IPS-18a (cell line): ENCODE data around the gene SRL.

Experiments used
- H3K27ac ChIP-seq: one replicate; pipeline ENCODE4 v1.5.1; 2013; ENCODE audit warnings: low read length
- H3K27me3 ChIP-seq: one replicate; pipeline ENCODE4 v1.6.1; 2013; ENCODE audit warnings: mild to moderate bottlenecking, low read length; ENCODE audit not compliant: control insufficient read depth, insufficient read depth
- H3K36me3 ChIP-seq: one replicate; pipeline ENCODE4 v1.6.1; 2013; ENCODE audit warnings: low read depth, low read length; ENCODE audit not compliant: control insufficient read depth
- H3K4me1 ChIP-seq: one replicate; pipeline ENCODE4 v1.6.1; 2013; ENCODE audit warnings: low read depth, low read length; ENCODE audit not compliant: control insufficient read depth
- H3K4me3 ChIP-seq: one replicate; pipeline ENCODE4 v1.5.1; 2013; ENCODE audit warnings: low read length
- H3K9ac ChIP-seq: one replicate; pipeline ENCODE4 v1.6.1; 2013; ENCODE audit warnings: mild to moderate bottlenecking, low read length, moderate library complexity
- H3K9me3 ChIP-seq: one replicate; pipeline ENCODE4 v1.6.1; 2013; ENCODE audit warnings: low read depth, low read length; ENCODE audit not compliant: control insufficient read depth

The SRL gene

DNA sequence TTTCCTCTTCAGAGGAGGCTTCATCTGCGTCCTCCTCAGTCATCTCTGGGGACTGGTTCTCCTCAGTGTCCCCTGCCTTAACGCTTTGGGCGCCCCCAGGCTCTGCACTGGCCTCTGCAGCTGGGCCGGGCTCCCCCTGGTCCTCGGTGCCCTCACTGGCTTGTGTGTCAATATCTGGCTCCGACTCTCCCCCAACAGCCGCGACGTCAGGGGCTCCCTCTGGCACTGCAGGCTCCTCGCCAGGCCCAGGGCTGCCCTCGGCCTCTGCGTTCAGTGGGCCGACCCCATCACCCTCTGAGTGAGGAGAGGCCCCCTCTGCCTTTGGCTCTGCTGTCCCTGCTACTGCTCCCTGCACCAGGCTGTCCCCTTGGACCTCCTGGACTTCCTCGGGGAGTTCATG lies 34.7 kb downstream of the SRL start:
- no peak overlapping the region for H3K9ac ChIP-seq
- no peaks in the 10 kb centered on the region for H3K4me1 ChIP-seq
- no peaks in the 10 kb centered on the region for H3K9me3 ChIP-seq
- no peaks in the 10 kb centered on the region for H3K27me3 ChIP-seq
- H3K27ac ChIP-seq = no peak overlapping the region
- no peaks in the 10 kb centered on the region for H3K36me3 ChIP-seq
- H3K4me3 ChIP-seq = no peak overlapping the region

DNA sequence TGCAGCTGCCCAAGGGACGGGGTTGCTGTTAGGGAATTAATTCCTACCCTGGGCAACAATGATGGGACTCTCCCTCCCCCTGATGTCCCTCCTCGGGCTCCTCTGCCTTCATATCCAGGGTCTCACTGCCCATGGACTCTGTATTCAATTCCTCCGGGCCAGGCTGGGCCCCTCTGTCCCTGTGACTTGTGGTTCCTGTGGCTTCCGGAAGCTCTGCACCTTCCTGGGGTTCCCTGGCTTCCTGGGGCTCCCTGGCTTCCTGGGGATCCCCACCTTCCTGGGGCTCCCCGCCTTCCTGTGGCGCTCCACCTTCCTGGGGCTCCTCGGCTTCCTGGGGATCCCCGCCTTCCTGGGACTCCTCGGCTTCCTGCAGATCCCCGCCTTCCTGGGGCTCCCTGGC lies 35.2 kb downstream of the SRL start:
- no peaks in the 10 kb centered on the region for H3K36me3 ChIP-seq
- H3K4me1 ChIP-seq = no peaks in the 10 kb centered on the region
- H3K9ac ChIP-seq = no peak overlapping the region
- H3K27ac ChIP-seq = no peak overlapping the region
- no peak overlapping the region for H3K4me3 ChIP-seq
- H3K27me3 ChIP-seq = no peaks in the 10 kb centered on the region
- H3K9me3 ChIP-seq = no peaks in the 10 kb centered on the region

- Histone ChIP-seq H3K36me3 (no peaks in the 10 kb centered on the region), H3K4me1 (no peaks in the 10 kb centered on the region), H3K27ac (no peak overlapping the region), H3K9ac (no peak overlapping the region), H3K27me3 (no peaks in the 10 kb centered on the region), H3K4me3 (no peak overlapping the region), H3K9me3 (no peaks in the 10 kb centered on the region)
These were observed 35.9 kb downstream of the SRL start for GRCh38 chr16:4205971-4206370.

- H3K27me3 ChIP-seq = no peaks in the 10 kb centered on the region
- H3K4me3 ChIP-seq = no peak overlapping the region
- no peak overlapping the region for H3K9ac ChIP-seq
- no peak overlapping the region for H3K27ac ChIP-seq
- H3K36me3 ChIP-seq = no peaks in the 10 kb centered on the region
- no peaks in the 10 kb centered on the region for H3K4me1 ChIP-seq
- H3K9me3 ChIP-seq = no peaks in the 10 kb centered on the region
These were observed 37.4 kb downstream of the SRL start for GRCh38 chr16:4204521-4204920.

GRCh38 chr16:4203748-4204147 lies 38.1 kb downstream of the SRL start:
- H3K4me1 ChIP-seq = no peaks in the 10 kb centered on the region
- H3K9ac ChIP-seq = no peak overlapping the region
- H3K9me3 ChIP-seq = no peaks in the 10 kb centered on the region
- no peaks in the 10 kb centered on the region for H3K36me3 ChIP-seq
- no peaks in the 10 kb centered on the region for H3K27me3 ChIP-seq
- H3K4me3 ChIP-seq = no peak overlapping the region
- H3K27ac ChIP-seq = no peak overlapping the region

DNA sequence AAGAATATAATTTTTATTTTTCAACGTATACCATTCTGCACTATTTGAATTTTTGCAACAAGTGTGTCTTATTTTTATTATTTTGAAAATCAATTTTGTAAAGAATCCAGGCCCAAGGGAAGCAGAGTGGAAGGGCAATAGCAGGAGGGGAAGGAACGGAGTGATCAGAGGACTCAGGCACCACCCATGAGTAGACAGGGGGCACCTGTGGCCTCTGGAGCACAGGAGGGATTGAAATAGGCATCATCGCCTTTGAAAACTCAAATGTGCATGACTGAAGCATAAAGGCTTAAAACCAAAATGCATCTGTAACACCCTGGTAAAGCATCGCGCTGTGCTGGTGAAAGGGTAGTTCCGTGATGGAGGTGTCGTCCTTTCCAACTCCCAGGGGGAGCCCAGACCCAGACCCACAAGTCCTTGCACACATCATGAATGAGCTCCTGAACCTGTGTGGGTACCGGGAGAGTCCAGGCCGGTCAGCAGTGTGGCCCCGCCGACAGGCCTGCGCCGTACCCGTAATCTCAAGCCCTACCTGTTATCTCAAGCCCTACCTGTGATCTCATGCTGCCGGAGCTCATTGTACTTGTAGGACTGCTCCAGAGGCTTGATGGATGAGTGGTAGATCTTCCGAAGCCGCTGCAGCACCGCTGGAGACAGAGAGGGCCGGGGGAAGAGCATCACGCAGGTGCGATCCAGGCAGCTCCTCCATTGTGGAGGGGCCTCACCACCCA lies 39.1 kb downstream of the SRL start:
- H3K27me3 ChIP-seq = no peaks in the 10 kb centered on the region

GRCh38 chr16:4200781-4201137 lies 41.1 kb downstream of the SRL start:
- Histone ChIP-seq H3K9me3 (no peaks in the 10 kb centered on the region), H3K36me3 (no peaks in the 10 kb centered on the region), H3K4me3 (no peak overlapping the region), H3K9ac (no peak overlapping the region), H3K4me1 (no peaks in the 10 kb centered on the region), H3K27ac (no peak overlapping the region), H3K27me3 (no peaks in the 10 kb centered on the region)

More for the DNA sequence above, 39.1 kb downstream of the SRL start:
- no peak overlapping the region for H3K9ac ChIP-seq
- no peaks in the 10 kb centered on the region for H3K9me3 ChIP-seq
- H3K4me1 ChIP-seq = no peaks in the 10 kb centered on the region
- no peaks in the 10 kb centered on the region for H3K36me3 ChIP-seq
- H3K4me3 ChIP-seq = no peak overlapping the region
- H3K27ac ChIP-seq = no peak overlapping the region

DNA sequence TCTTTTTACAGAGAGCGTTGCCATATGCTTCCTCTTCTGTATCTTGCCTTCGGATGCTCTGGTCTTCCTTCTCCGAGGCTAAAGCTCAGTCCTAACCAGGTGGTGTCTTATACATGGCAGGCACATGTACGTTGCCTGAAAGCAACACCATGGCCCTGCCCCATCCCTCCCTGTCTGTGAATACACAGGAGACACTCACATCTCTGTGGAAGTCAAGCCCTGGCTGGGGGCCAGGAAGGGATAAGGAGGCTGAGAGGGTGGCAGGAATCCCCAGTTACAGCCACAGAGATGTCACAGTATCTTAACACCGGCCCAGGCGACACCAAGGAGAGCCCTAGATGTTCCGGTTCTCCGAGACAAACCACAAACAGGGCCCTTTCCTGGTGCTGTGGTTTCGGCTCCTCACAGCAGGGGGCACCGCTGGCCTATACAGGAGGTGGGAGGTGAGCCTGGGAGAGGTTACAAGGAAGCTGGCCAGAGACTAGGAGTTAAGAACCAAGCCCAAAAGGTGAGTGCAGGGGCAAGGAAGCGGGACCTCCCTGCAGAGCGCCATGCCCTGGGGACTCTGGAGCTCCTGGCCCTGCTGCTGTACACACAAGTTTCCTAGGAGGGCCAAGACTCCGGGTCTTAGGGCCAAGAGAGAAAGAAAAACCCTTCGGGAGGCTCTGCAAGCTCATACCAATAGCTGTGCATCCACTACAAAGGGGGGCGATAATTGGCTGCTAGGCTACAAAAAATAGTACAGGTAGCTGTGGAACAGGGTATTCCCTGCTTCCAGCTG lies 41.7 kb downstream of the SRL start:
- H3K4me3 ChIP-seq = no peak overlapping the region
- H3K4me1 ChIP-seq = no peaks in the 10 kb centered on the region
- no peak overlapping the region for H3K9ac ChIP-seq
- H3K9me3 ChIP-seq = no peaks in the 10 kb centered on the region
- H3K36me3 ChIP-seq = no peaks in the 10 kb centered on the region
- H3K27me3 ChIP-seq = no peaks in the 10 kb centered on the region
- H3K27ac ChIP-seq = no peak overlapping the region

- no peaks in the 10 kb centered on the region for H3K4me1 ChIP-seq
- H3K27me3 ChIP-seq = no peaks in the 10 kb centered on the region
- no peaks in the 10 kb centered on the region for H3K36me3 ChIP-seq
- H3K9ac ChIP-seq = no peak overlapping the region
- H3K9me3 ChIP-seq = no peaks in the 10 kb centered on the region
- no peak overlapping the region for H3K4me3 ChIP-seq
- H3K27ac ChIP-seq = no peak overlapping the region
These were observed 43.1 kb downstream of the SRL start for GRCh38 chr16:4198816-4199215.

- no peaks in the 10 kb centered on the region for H3K4me1 ChIP-seq
- no peak overlapping the region for H3K9ac ChIP-seq
- H3K9me3 ChIP-seq = no peaks in the 10 kb centered on the region
- H3K4me3 ChIP-seq = no peak overlapping the region
- no peak overlapping the region for H3K27ac ChIP-seq
- no peaks in the 10 kb centered on the region for H3K36me3 ChIP-seq
- no peaks in the 10 kb centered on the region for H3K27me3 ChIP-seq
These were observed 47.2 kb downstream of the SRL start for GRCh38 chr16:4194661-4195060.

GRCh38 chr16:4193920-4194319 lies 48.0 kb downstream of the SRL start:
- H3K4me3 ChIP-seq = no peak overlapping the region
- H3K27me3 ChIP-seq = no peaks in the 10 kb centered on the region
- no peak overlapping the region for H3K9ac ChIP-seq
- no peaks in the 10 kb centered on the region for H3K4me1 ChIP-seq
- no peaks in the 10 kb centered on the region for H3K36me3 ChIP-seq
- H3K27ac ChIP-seq = no peak overlapping the region
- H3K9me3 ChIP-seq = no peaks in the 10 kb centered on the region

DNA sequence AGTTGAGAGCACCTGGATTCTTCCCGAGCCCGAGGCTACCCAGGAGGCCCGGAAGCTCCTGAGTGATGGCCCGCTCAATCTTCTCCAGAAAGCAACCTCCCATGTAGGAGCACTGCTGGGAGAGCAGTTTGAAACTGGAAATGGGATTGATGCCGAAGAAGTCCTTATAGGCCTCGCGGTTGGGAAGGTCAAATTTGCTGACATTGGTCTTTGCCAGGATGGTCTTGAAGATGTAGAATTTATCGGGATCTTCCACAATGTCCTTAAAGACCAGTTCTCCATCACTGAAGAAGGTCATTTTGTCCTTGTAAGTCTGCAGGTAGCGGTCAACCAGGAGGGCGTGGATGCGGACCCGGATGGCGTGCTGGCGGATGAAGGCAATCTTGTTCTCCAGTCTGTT lies 49.7 kb downstream of the SRL start:
- H3K27ac ChIP-seq = no peak overlapping the region
- no peaks in the 10 kb centered on the region for H3K36me3 ChIP-seq
- H3K9me3 ChIP-seq = no peaks in the 10 kb centered on the region
- no peak overlapping the region for H3K4me3 ChIP-seq
- H3K9ac ChIP-seq = no peak overlapping the region
- no peaks in the 10 kb centered on the region for H3K4me1 ChIP-seq
- H3K27me3 ChIP-seq = no peaks in the 10 kb centered on the region
